PC-3 (cell line): ENCODE measurements around the gene BCR.

Source experiments
- EZH2 ChIP-seq: fragments of 300-600 bp; sonication (generic); IDR thresholded peaks from one replicate; pipeline ENCODE4 v1.6.1; 2017; ENCODE audit warnings: antibody characterized with exemption, mild to moderate bottlenecking, low read length; ENCODE audit not compliant: unreplicated experiment
- EZH2phosphoT487 ChIP-seq: fragments of 300-600 bp; sonication (generic); IDR thresholded peaks from 2 replicates; pipeline ENCODE4 v1.6.1; 2018; ENCODE audit warnings: mild to moderate bottlenecking, antibody characterized with exemption, low read length, borderline replicate concordance
- TF ChIP-seq, protein P1 (sequence below): fragments of 300-600 bp; sonication (generic); conservative IDR thresholded peaks from 2 replicates; pipeline ENCODE4 v1.5.1; 2017; ENCODE audit warnings: antibody characterized with exemption, low read depth, mild to moderate bottlenecking, low read length

DNA sequence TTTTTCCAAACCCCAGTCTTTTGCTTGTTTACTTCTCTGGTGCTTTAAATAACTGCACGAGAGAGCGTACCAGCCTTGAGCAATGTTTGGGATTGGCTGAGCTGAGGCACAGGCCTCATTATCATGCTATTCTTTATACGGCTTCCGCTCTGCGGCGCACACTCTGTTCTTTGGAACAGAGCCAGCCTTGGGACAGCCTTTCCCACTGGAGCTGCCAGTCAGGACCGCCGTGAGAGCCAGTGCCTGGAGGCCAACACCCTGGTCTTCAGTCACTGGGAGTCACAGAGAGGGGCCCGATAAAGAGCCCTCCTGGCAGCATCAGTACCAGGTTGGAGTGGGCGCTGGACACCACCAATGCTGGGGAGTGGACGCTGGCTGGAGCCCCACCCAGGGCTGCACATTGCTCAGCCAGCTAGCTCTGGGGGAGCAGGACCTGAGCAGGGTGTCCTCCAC is 125.6 kb downstream of the BCR start:
- TF ChIP-seq, protein P1, sequence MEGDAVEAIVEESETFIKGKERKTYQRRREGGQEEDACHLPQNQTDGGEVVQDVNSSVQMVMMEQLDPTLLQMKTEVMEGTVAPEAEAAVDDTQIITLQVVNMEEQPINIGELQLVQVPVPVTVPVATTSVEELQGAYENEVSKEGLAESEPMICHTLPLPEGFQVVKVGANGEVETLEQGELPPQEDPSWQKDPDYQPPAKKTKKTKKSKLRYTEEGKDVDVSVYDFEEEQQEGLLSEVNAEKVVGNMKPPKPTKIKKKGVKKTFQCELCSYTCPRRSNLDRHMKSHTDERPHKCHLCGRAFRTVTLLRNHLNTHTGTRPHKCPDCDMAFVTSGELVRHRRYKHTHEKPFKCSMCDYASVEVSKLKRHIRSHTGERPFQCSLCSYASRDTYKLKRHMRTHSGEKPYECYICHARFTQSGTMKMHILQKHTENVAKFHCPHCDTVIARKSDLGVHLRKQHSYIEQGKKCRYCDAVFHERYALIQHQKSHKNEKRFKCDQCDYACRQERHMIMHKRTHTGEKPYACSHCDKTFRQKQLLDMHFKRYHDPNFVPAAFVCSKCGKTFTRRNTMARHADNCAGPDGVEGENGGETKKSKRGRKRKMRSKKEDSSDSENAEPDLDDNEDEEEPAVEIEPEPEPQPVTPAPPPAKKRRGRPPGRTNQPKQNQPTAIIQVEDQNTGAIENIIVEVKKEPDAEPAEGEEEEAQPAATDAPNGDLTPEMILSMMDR: no peak
- TF ChIP-seq EZH2: no peak
- no peak for TF ChIP-seq EZH2phosphoT487
